OCI-LY1 (cell line): ENCODE data around the gene AGPS.

Source experiments
- H2AFZ ChIP-seq: fragments of 200-600 bp; sonication (generic), shearing (Covaris generic); 2 replicates; pipeline ENCODE4 v1.6.0; 2014; ENCODE audit warnings: antibody characterized with exemption, mild to moderate bottlenecking, low read length
- H3F3A ChIP-seq: fragments of 200-600 bp; sonication (generic), shearing (Covaris generic); 2 replicates; pipeline ENCODE4 v1.6.0; 2014; ENCODE audit warnings: mild to moderate bottlenecking, antibody characterized with exemption, low read length, moderate library complexity; ENCODE audit not compliant: insufficient read depth
- H3K27ac ChIP-seq: fragments of 200-600 bp; sonication (generic); 2 replicates; pipeline ENCODE4 v1.5.1; 2014; ENCODE audit warnings: low read length, mixed run types, mild to moderate bottlenecking, low read depth; ENCODE audit not compliant: poor library complexity, severe bottlenecking
- H3K27me3 ChIP-seq: fragments of 200-600 bp; sonication (generic); 2 replicates; pipeline ENCODE4 v1.6.0; 2014; ENCODE audit warnings: antibody characterized with exemption, mild to moderate bottlenecking, low read length, moderate library complexity; ENCODE audit not compliant: insufficient read depth
- H3K36me3 ChIP-seq: fragments of 200-600 bp; sonication (generic); 2 replicates; pipeline ENCODE4 v1.6.1; 2014; ENCODE audit warnings: mild to moderate bottlenecking, antibody characterized with exemption, low read length, moderate library complexity, mixed read lengths; ENCODE audit not compliant: insufficient read depth
- H3K4me1 ChIP-seq: fragments of 200-600 bp; sonication (generic); 2 replicates; pipeline ENCODE4 v1.5.1; 2014; ENCODE audit warnings: mild to moderate bottlenecking, low read length, moderate library complexity; ENCODE audit not compliant: insufficient read depth, severe bottlenecking
- H3K4me2 ChIP-seq: fragments of 200-600 bp; sonication (generic), shearing (Covaris generic); 2 replicates; pipeline ENCODE4 v1.6.1; 2014; ENCODE audit warnings: low read length
- H3K4me3 ChIP-seq: fragments of 200-600 bp; sonication (generic); 2 replicates; pipeline ENCODE4 v1.5.1; 2014; ENCODE audit warnings: low read length, low read depth, mild to moderate bottlenecking, mixed read lengths; ENCODE audit not compliant: poor library complexity, severe bottlenecking
- H3K79me2 ChIP-seq: fragments of 200-600 bp; shearing (Covaris generic); 2 replicates; pipeline ENCODE4 v1.6.1; 2016; ENCODE audit warnings: mixed run types, low read length, mixed read lengths; ENCODE audit not compliant: insufficient read depth
- H3K9ac ChIP-seq: fragments of 200-600 bp; sonication (generic), shearing (Covaris generic); 2 replicates; pipeline ENCODE4 v1.6.1; 2014; ENCODE audit warnings: mild to moderate bottlenecking, low read length, mixed read lengths
- H3K9me2 ChIP-seq: fragments of 200-600 bp; sonication (generic), shearing (Covaris generic); 2 replicates; pipeline ENCODE4 v1.6.1; 2014; ENCODE audit warnings: low read depth, mild to moderate bottlenecking, low read length, mixed read lengths
- H3K9me3 ChIP-seq: fragments of 200-600 bp; shearing (Covaris generic); 2 replicates; pipeline ENCODE4 v1.6.1; 2014; ENCODE audit warnings: low read length, mixed read lengths
- H4K20me1 ChIP-seq: fragments of 200-600 bp; sonication (generic), shearing (Covaris generic); 2 replicates; pipeline ENCODE4 v1.6.0; 2016; ENCODE audit warnings: mild to moderate bottlenecking, low read length; ENCODE audit not compliant: insufficient read depth
- CTCF ChIP-seq: fragments of 200-600 bp; sonication (generic), shearing (Covaris generic); IDR thresholded peaks from 2 replicates; pipeline ENCODE4 v1.5.1; 2017; ENCODE audit warnings: mild to moderate bottlenecking, antibody characterized with exemption, low read length, moderate library complexity, mixed read lengths
- EZH2 ChIP-seq: fragments of 200-600 bp; sonication (generic), shearing (Covaris generic); IDR thresholded peaks from 2 replicates; pipeline ENCODE4 v1.8.0; 2017; ENCODE audit warnings: borderline replicate concordance, mixed run types, mild to moderate bottlenecking, antibody characterized with exemption, low read length, moderate library complexity, mixed read lengths

Gene AGPS

GRCh38 chr2:177465400-177466138, 73.0 kb downstream of the AGPS start:
- no peak overlapping the region for H3K27ac ChIP-seq
- no peak overlapping the region for H3K4me3 ChIP-seq
- no peaks in the 10 kb centered on the region for H3K27me3 ChIP-seq
- H3K9me2 ChIP-seq = no peaks in the 10 kb centered on the region; the same call in none of the 2 replicates
- peaks cover 47% of the 10 kb centered on the region for H3K36me3 ChIP-seq
- H3K4me2 ChIP-seq = no peak overlapping the region
- H3K4me1 ChIP-seq = no peaks in the 10 kb centered on the region
- TF ChIP-seq EZH2 = no peak
- no peak for TF ChIP-seq CTCF
- peaks cover 9% of the 10 kb centered on the region for H3K9me3 ChIP-seq
- H4K20me1 ChIP-seq = no peaks in the 10 kb centered on the region
- no peaks in the 10 kb centered on the region for H3K79me2 ChIP-seq
- H3K9ac ChIP-seq = no peak overlapping the region
- H3F3A ChIP-seq = no peaks in the 10 kb centered on the region
- no peak overlapping the region for H2AFZ ChIP-seq

GRCh38 chr2:177466337-177467195, 74.0 kb downstream of the AGPS start:
- no peaks in the 10 kb centered on the region; the same call in none of the 2 replicates for H3K9me2 ChIP-seq
- H3K36me3 ChIP-seq = peaks cover 47% of the 10 kb centered on the region
- no peak overlapping the region for H3K4me2 ChIP-seq
- H3K4me3 ChIP-seq = no peak overlapping the region
- H3K27me3 ChIP-seq = no peaks in the 10 kb centered on the region
- TF ChIP-seq EZH2 (no peak), CTCF (no peak)
- no peaks in the 10 kb centered on the region for H3K79me2 ChIP-seq
- no peak overlapping the region for H2AFZ ChIP-seq
- H3K9ac ChIP-seq = no peak overlapping the region
- no peaks in the 10 kb centered on the region for H4K20me1 ChIP-seq
- H3K4me1 ChIP-seq = no peaks in the 10 kb centered on the region
- H3F3A ChIP-seq = no peaks in the 10 kb centered on the region
- H3K9me3 ChIP-seq = peaks cover 12% of the 10 kb centered on the region
- H3K27ac ChIP-seq = no peak overlapping the region

GRCh38 chr2:177467646-177468045, 75.1 kb downstream of the AGPS start:
- Histone ChIP-seq H3K27me3 (no peaks in the 10 kb centered on the region), H3K9me3 (peaks cover 12% of the 10 kb centered on the region), H3F3A (no peaks in the 10 kb centered on the region), H3K36me3 (peaks cover 47% of the 10 kb centered on the region), H3K4me2 (no peak overlapping the region), H3K9ac (no peak overlapping the region), H2AFZ (no peak overlapping the region), H3K4me3 (no peak overlapping the region), H3K4me1 (no peaks in the 10 kb centered on the region), H3K79me2 (no peaks in the 10 kb centered on the region), H3K9me2 (no peaks in the 10 kb centered on the region; the same call in none of the 2 replicates), H3K27ac (no peak overlapping the region), H4K20me1 (no peaks in the 10 kb centered on the region)
- TF ChIP-seq CTCF (no peak), EZH2 (no peak)
